ENCODE data around the gene NFIC.

NFIC gene

GRCh38 chr19:3479177-3479833 is 112.9 kb downstream of the NFIC start:
- Histone ChIP-seq H3K27ac (no peak overlapping the region), H3K4me3 (ENCODE audit: low read depth, low read length) (no peak overlapping the region), H3K36me3 (no peaks in the 10 kb centered on the region), H3K27me3 (ENCODE audit: insufficient read depth, low read depth, severe bottlenecking) (peaks cover 27% of the 10 kb centered on the region), H3K9me3 (ENCODE audit: severe bottlenecking) (no peaks in the 10 kb centered on the region)
- no peak for TF ChIP-seq CTCF (IDR thresholded peaks at IDR 0.05; ENCODE audit: low read depth, low read length)
- peak; percentile 54 for DNase-seq

- DNase-seq, result peak; percentile 57
- Histone ChIP-seq H3K27ac (no peak overlapping the region), H3K27me3 (ENCODE audit: insufficient read depth, low read depth, severe bottlenecking) (peaks cover 32% of the 10 kb centered on the region), H3K36me3 (no peaks in the 10 kb centered on the region), H3K4me3 (ENCODE audit: low read depth, low read length) (no peak overlapping the region), H3K9me3 (ENCODE audit: severe bottlenecking) (no peaks in the 10 kb centered on the region)
- TF ChIP-seq CTCF (IDR thresholded peaks at IDR 0.05; ENCODE audit: low read depth, low read length), result no peak
Measured at GRCh38 chr19:3479834-3480215, 113.4 kb downstream of the NFIC start.

GRCh38 chr19:3480383-3481091 is 114.2 kb downstream of the NFIC start, which contains the start of gene SMIM24:
Gene SMIM24, minus strand, starts transcription at chr19:3480525. Its CDS starts 62 bp downstream, at chr19:3480463.
- DNase-seq, result no peak
- Histone ChIP-seq H3K27me3 (ENCODE audit: insufficient read depth, low read depth, severe bottlenecking) (peaks cover 32% of the 10 kb centered on the region), H3K4me3 (ENCODE audit: low read depth, low read length) (no peak within 1 kb of the TSS), H3K27ac (no peak within 1 kb of the TSS), H3K36me3 (no peaks in the 10 kb centered on the region), H3K9me3 (ENCODE audit: severe bottlenecking) (no peaks in the 10 kb centered on the region)
- no peak for TF ChIP-seq CTCF (IDR thresholded peaks at IDR 0.05; ENCODE audit: low read depth, low read length)

GRCh38 chr19:3481241-3482090 is 115.1 kb downstream of the NFIC start:
- Histone ChIP-seq H3K36me3 (no peaks in the 10 kb centered on the region), H3K27me3 (ENCODE audit: insufficient read depth, low read depth, severe bottlenecking) (peaks cover 32% of the 10 kb centered on the region), H3K9me3 (ENCODE audit: severe bottlenecking) (no peaks in the 10 kb centered on the region), H3K4me3 (ENCODE audit: low read depth, low read length) (no peak overlapping the region), H3K27ac (no peak overlapping the region)
- DNase-seq, result peak; percentile 54
- TF ChIP-seq CTCF (IDR thresholded peaks at IDR 0.05; ENCODE audit: low read depth, low read length), result no peak

- H3K36me3 ChIP-seq, result no peaks in the 10 kb centered on the region
- no peak overlapping the region; the same call in 1 of the 2 replicates for H3K27ac ChIP-seq
- H3K27me3 ChIP-seq (ENCODE audit: insufficient read depth, low read depth, severe bottlenecking), result peaks cover 32% of the 10 kb centered on the region
- peak; percentile 52 for DNase-seq
- no peak for TF ChIP-seq CTCF (IDR thresholded peaks at IDR 0.05; ENCODE audit: low read depth, low read length)
- H3K4me3 ChIP-seq (ENCODE audit: low read depth, low read length), result peak overlapping the region; percentile 39
- H3K9me3 ChIP-seq (ENCODE audit: severe bottlenecking), result no peaks in the 10 kb centered on the region
Measured at GRCh38 chr19:3482507-3483225, 116.3 kb downstream of the NFIC start.

Measured in WERI-Rb-1 (cell line).